C4-2B (cell line): ENCODE data around the gene HIPK4.

Source experiments
- CTCF ChIP-seq: fragments of 450-650 bp; conservative IDR thresholded peaks from 2 replicates; pipeline ENCODE4 v1.5.1; 2017; ENCODE audit warnings: mild to moderate bottlenecking
- ZFX ChIP-seq: fragments of 450-650 bp; IDR thresholded peaks from 2 replicates; pipeline ENCODE4 v1.6.1; 2017

GRCh38 chr19:40331052-40331451 is 58.9 kb downstream of the HIPK4 start:
- TF ChIP-seq CTCF (no peak), ZFX (no peak)
